Peyer's patch (tissue), 4 donors: ENCODE results near the gene ADCY7. TPM values are rescaled to one million over a fixed set of nuclear protein-coding genes. Genes with fewer than 3 reads are reported as not detected.

Experiments
- DNase-seq, 3 donors: peaks; one replicate each; pipeline ENCODE4 v3.0.0-alpha.2; 2017 to 2019
- H3K27ac ChIP-seq, 4 donors: fragments of 200-600 bp; sonication (generic); one replicate each; pipeline ENCODE4 v1.5.1; 2016 to 2019
- H3K27me3 ChIP-seq, 2 donors: fragments of 200-600 bp; sonication (generic); one replicate each; pipeline ENCODE4 v1.5.1; 2019
- H3K36me3 ChIP-seq, 3 donors: fragments of 200-600 bp; sonication (generic); one replicate each; pipeline ENCODE4 v1.5.1; 2016 to 2019
- H3K4me1 ChIP-seq, 4 donors: fragments of 200-600 bp; sonication (generic); one replicate each; pipeline ENCODE4 v1.5.1; 2016 to 2019
- H3K4me3 ChIP-seq, 4 donors: fragments of 200-600 bp; sonication (generic); 1 replicate in 3 of 4; 2 replicates in 1 of 4; pipeline ENCODE4 v1.5.1; 2016 to 2019; ENCODE audit warnings: mild to moderate bottlenecking in 1 of 4
- H3K9me3 ChIP-seq, 4 donors: fragments of 200-600 bp; sonication (generic); one replicate each; pipeline ENCODE4 v1.5.1; 2016 to 2019; ENCODE audit warnings: mild to moderate bottlenecking in 1 of 4
- POLR2A ChIP-seq, 2 donors: fragments of 450-650 bp; IDR thresholded peaks; one replicate each; pipeline ENCODE4 v1.5.1; 2017; ENCODE audit warnings: antibody characterized with exemption in 2 of 2, mild to moderate bottlenecking in 2 of 2, moderate library complexity in 2 of 2
- total RNA-seq, 4 donors: library from RNA; depleted of rRNA; stranded (reverse); fragments of >200 nt; gene quantifications; one replicate each; pipeline ENCODE4 v1.1.0, GENCODE V29; 2016
- TF ChIP-seq, protein P1 (sequence below), 6 experiments: fragments of 450-650 bp in 4 of 6; fragments of 200-600 bp in 2 of 6; sonication (generic) in 1 of 6; IDR thresholded peaks; one replicate each; pipeline ENCODE4 v1.5.1; 2017 to 2019; ENCODE audit warnings: antibody characterized with exemption in 6 of 6, mild to moderate bottlenecking in 3 of 6, moderate library complexity in 1 of 6

ADCY7 gene
- total RNA-seq, 4 donors from 2014 or later, result 6.5 to 67.7 (median 21.5) TPM

DNA sequence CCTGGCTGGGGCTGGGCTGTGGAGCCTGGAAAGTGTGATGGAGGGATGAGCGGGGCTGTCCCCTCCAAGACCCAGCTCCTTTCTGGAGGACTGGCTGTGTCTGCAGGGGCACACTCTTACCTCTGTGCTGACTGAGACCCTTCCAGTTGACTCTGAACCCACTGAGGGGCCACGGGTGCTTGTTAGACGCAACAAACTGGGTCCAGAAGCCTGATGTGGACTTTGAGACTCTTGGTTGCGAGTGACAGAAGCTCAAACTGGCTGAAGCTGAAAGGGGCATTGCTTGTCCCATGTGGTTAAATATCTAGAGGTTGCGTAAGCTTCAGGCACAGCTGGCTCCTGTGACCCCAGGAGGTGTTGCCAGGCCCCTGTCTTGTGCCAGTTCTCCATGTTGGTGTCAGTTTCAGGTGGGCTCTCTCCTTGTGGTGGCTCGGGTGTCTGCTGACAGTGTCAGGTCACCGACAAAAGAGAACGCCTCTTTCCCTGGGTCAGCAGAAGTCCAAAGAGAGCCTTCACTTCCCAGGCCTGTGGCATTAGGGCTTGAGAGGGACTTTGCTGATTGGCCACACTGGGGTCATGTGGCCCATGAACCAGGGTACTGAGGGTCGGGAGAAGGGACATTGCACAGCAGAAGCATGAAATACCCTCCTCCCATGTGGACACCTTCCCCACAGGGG is 16.7 kb downstream of the ADCY7 start:
- H3K9me3 ChIP-seq, result no peaks in the 10 kb centered on the region
- no peaks in the 10 kb centered on the region for H3K36me3 ChIP-seq
- peaks cover 0 to 50% (median 44%) of the 10 kb centered on the region in 4 donors for H3K4me1 ChIP-seq
- DNase-seq, result no peak
- H3K27ac ChIP-seq, result peak overlapping the region in 1 of 4 donors; percentile 83
- H3K4me3 ChIP-seq, result no peak overlapping the region
- no peaks in the 10 kb centered on the region for H3K27me3 ChIP-seq
- TF ChIP-seq, protein P1, sequence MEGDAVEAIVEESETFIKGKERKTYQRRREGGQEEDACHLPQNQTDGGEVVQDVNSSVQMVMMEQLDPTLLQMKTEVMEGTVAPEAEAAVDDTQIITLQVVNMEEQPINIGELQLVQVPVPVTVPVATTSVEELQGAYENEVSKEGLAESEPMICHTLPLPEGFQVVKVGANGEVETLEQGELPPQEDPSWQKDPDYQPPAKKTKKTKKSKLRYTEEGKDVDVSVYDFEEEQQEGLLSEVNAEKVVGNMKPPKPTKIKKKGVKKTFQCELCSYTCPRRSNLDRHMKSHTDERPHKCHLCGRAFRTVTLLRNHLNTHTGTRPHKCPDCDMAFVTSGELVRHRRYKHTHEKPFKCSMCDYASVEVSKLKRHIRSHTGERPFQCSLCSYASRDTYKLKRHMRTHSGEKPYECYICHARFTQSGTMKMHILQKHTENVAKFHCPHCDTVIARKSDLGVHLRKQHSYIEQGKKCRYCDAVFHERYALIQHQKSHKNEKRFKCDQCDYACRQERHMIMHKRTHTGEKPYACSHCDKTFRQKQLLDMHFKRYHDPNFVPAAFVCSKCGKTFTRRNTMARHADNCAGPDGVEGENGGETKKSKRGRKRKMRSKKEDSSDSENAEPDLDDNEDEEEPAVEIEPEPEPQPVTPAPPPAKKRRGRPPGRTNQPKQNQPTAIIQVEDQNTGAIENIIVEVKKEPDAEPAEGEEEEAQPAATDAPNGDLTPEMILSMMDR (IDR thresholded peaks at IDR 0.05), result no peak
- no peak for TF ChIP-seq POLR2A (IDR thresholded peaks at IDR 0.05)

DNA sequence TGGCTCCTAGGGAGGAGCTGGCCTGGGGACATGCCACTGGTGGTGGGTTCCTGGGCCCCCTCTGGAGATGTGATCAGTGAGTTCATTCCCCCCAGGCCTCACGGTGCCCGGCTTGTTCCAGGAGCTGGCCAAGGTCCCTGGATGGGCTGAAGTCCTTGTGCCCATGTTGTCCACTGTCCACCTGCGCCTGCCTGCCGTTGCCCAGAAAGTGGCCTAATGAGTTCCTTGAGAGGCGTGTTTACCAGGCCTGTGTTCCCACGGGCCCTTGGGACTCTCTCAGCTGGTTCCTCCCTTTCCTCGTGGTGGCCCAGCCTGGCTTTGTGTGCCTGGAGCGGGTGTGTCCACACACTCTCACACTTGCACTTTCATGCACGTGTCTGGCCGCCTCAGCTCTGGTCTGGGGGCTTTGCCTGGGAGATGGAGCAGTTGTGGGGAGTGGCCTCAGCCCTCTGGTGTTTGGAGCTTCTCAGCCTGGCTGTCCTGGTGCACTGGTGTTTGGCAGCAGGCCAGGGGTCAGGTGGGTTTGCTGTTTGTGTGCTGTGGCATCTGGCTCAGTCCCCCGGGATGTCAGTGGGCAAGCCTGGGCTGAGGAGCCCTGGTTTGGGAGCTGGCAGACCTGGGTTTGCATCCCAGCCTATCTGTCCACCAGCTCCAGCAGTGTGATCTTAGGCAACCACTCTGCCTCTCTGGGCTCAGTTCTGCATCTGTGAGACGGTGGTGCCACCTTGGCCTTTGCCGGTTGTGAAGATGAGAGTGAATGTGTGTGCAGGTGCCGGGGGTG is 18.0 kb downstream of the ADCY7 start:
- TF ChIP-seq POLR2A (IDR thresholded peaks at IDR 0.05), result no peak
- TF ChIP-seq, protein P1 (IDR thresholded peaks at IDR 0.05), result no peak
- Histone ChIP-seq H3K4me1 (peaks cover 0 to 44% (median 39%) of the 10 kb centered on the region in 4 donors), H3K27me3 (no peaks in the 10 kb centered on the region), H3K36me3 (no peaks in the 10 kb centered on the region), H3K9me3 (no peaks in the 10 kb centered on the region), H3K27ac (peak overlapping the region in 1 of 4 donors; percentile 83), H3K4me3 (no peak overlapping the region)
- peak in 2 of 3 donors; percentile 50 to 61 for DNase-seq

DNA sequence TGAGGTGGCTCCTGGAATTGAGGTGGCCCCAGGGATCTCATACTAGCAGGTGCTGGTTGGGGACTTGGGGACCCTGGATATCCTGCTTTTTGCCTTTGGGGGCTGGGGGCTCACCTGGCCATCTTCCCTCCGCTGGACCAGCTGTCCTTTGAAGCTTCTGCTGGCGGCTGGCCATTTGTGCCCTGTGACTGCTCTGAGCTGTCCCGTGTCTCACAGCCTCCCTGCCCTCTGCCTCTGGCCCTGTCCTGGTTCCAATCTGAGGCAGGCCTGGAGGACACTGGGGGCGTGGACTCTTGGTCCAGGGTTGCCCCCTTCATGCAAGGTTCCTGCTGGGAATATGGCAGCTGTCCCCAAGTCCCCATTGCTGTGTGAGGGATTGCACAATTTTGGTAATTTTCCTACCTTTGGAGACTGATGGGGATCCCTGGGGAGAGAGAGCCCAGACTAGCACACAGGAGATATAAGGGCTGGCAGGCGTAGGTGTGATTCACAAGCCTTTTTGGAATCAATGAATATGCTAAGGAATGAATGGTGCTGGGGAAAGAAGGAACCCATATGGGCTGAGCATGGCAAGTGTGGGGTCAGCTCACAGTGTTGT is 19.2 kb downstream of the ADCY7 start:
- Histone ChIP-seq H3K4me1 (peaks cover 0 to 38% (median 33%) of the 10 kb centered on the region in 4 donors), H3K4me3 (no peak overlapping the region), H3K27ac (no peak overlapping the region), H3K27me3 (no peaks in the 10 kb centered on the region), H3K9me3 (no peaks in the 10 kb centered on the region), H3K36me3 (peaks cover 0 to 7% (median 0%) of the 10 kb centered on the region in 3 donors)
- no peak for DNase-seq
- TF ChIP-seq, protein P1 (IDR thresholded peaks at IDR 0.05), result no peak
- TF ChIP-seq POLR2A (IDR thresholded peaks at IDR 0.05), result no peak

DNA sequence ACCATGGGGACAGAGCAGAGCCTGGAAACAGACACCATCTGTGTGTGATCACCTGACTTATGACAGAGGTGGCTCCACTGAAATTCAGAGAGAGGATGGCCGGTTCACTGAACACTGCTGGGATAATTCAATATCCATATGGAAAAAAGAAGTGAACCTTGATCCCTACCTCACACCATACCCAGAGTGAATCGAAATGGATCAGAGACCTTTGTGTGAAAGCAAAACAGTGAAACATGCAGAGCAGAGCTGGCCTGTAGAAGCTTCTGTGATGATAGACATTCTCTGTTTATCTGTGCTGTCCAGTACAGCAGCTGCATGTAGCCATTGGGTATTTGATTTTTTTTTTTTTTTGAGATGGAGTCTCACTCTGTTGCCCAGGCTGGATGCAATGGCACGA is 20.3 kb downstream of the ADCY7 start:
- TF ChIP-seq POLR2A (IDR thresholded peaks at IDR 0.05), result no peak
- TF ChIP-seq, protein P1 (IDR thresholded peaks at IDR 0.05), result no peak
- H3K4me3 ChIP-seq, result no peak overlapping the region

DNA sequence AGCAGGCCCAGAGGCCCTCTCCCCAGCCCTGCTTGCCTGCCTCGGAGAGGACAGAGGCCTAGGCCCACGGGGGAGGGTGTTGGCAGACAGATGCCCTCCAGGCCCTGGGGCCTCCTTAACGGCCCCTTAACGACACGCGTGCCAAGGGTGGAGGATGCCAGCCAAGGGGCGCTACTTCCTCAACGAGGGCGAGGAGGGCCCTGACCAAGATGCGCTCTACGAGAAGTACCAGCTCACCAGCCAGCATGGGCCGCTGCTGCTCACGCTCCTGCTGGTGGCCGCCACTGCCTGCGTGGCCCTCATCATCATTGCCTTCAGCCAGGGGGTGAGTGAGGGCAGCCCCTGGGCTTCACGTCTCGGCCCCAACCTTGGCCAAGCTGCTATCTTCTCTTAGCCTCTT is 21.7 kb downstream of the ADCY7 start:
- no peak overlapping the region for H3K27ac ChIP-seq
- H3K36me3 ChIP-seq, result peaks cover 0 to 13% (median 0%) of the 10 kb centered on the region in 3 donors
- no peaks in the 10 kb centered on the region for H3K27me3 ChIP-seq
- TF ChIP-seq, protein P1 (IDR thresholded peaks at IDR 0.05), result no peak
- no peak for TF ChIP-seq POLR2A (IDR thresholded peaks at IDR 0.05)
- no peak for DNase-seq
- peaks cover 0 to 20% (median 11%) of the 10 kb centered on the region in 4 donors for H3K4me1 ChIP-seq
- no peaks in the 10 kb centered on the region for H3K9me3 ChIP-seq
- no peak overlapping the region for H3K4me3 ChIP-seq

More for the DNA sequence above, 20.3 kb downstream of the ADCY7 start:
- Histone ChIP-seq H3K36me3 (peaks cover 0 to 9% (median 0%) of the 10 kb centered on the region in 3 donors), H3K27me3 (no peaks in the 10 kb centered on the region), H3K27ac (no peak overlapping the region), H3K4me1 (peaks cover 0 to 27% (median 24%) of the 10 kb centered on the region in 4 donors), H3K9me3 (no peaks in the 10 kb centered on the region)
- DNase-seq, result no peak
